ENCODE data around the gene EEF2K. TPM values are rescaled to one million over a fixed set of nuclear protein-coding genes. Genes with fewer than 3 reads are reported as not detected.

The EEF2K gene
- total and polyA plus RNA-seq, 2 of the 13 experiments (the other 11 are each of a cell fraction or from before 2014, with no cell fraction given), result 22.0 to 23.8 TPM

GRCh38 chr16:22190776-22191531 lies 15.1 kb upstream of the EEF2K start (continued):
- TF ChIP-seq ZBTB40 (IDR thresholded peaks at IDR 0.05), result no peak
- TF ChIP-seq ZBTB40 (CRISPR knock-in tag; IDR thresholded peaks at IDR 0.05), result no peak; the same call in 1 of the 2 replicates
- no peak for TF ChIP-seq PCBP2 (optimal IDR thresholded peaks at IDR 0.05; ENCODE audit: low read depth, low read length, poor library complexity, severe bottlenecking)
- TF ChIP-seq ELF3 (CRISPR knock-in tag; IDR thresholded peaks at IDR 0.05), result peak; percentile 69
- no peak for TF ChIP-seq FOXO4 (CRISPR knock-in tag; conservative IDR thresholded peaks at IDR 0.05)
- TF ChIP-seq SOX6 (IDR thresholded peaks at IDR 0.05), result no peak
- no peak for TF ChIP-seq SOX6 (CRISPR knock-in tag; IDR thresholded peaks at IDR 0.05)
- no peak for TF ChIP-seq IRF1 (CRISPR knock-in tag; IDR thresholded peaks at IDR 0.05; ENCODE audit: low read depth)
- TF ChIP-seq BORCS8-MEF2B (CRISPR knock-in tag; IDR thresholded peaks at IDR 0.05), result peak; percentile 57; the same call in 1 of the 2 replicates
- no peak for TF ChIP-seq ZNF383 (CRISPR knock-in tag; IDR thresholded peaks at IDR 0.05; ENCODE audit: borderline replicate concordance)
- no peak for TF ChIP-seq ZNF557 (CRISPR knock-in tag; IDR thresholded peaks at IDR 0.05)
- TF ChIP-seq KDM2A (CRISPR knock-in tag; IDR thresholded peaks at IDR 0.05; ENCODE audit: borderline replicate concordance, low read depth), result peak; percentile 48; the same call in 1 of the 2 replicates
- peak; percentile 70 for TF ChIP-seq HIVEP1 (CRISPR knock-in tag; IDR thresholded peaks at IDR 0.05)
- TF ChIP-seq KDM4B (CRISPR knock-in tag; IDR thresholded peaks at IDR 0.05), result peak; percentile 12; the same call in 1 of the 2 replicates
- TF ChIP-seq SP2 (CRISPR knock-in tag; IDR thresholded peaks at IDR 0.05), result 0 out of 2 replicates have a peak, but pooled peaks have one; percentile 42
- TF ChIP-seq KMT2B (CRISPR knock-in tag; IDR thresholded peaks at IDR 0.05), result peak; percentile 51; the same call in 1 of the 2 replicates
- TF ChIP-seq ZNF205 (CRISPR knock-in tag; IDR thresholded peaks at IDR 0.05), result 0 out of 2 replicates have a peak, but pooled peaks have one; percentile 16

Data from HepG2 (cell line).